A549 (cell line): ENCODE data around the gene NAV2. TPM values are rescaled to one million over a fixed set of nuclear protein-coding genes. Genes with fewer than 3 reads are reported as not detected.
A peak's percentile ranks its signal among the peaks of the same experiment; 100 is the strongest.

Experiments
- ATAC-seq, 2 experiments: fragments of 200-7000 bp in 1 of 2; fragments of >200 bp in 1 of 2; cut with Nextera tagmentation in 1 of 2; cut with Tn5 transposase in 1 of 2; 3 replicates each; pipeline versions ENCODE4 v1.8.0 to v1.9.1; 2018 to 2020; ENCODE audit warnings: mild to moderate bottlenecking in 1 of 2, moderate library complexity in 1 of 2
- CTCF ChIA-PET: fragments of 300-600 bp; sonication (Branson Sonifier 250); formaldehyde crosslinking; extraction: SDS; loops from one replicate; lab custom pipeline; 2021; ENCODE audit warnings: antibody characterized with exemption, inconsistent platforms; lab: Yijun Ruan, JAX
- POLR2A ChIA-PET: fragments of 350-600 bp; formaldehyde crosslinking; extraction: SDS; loops from one replicate; lab custom pipeline; 2021; ENCODE audit warnings: antibody characterized with exemption, inconsistent platforms; lab: Yijun Ruan, JAX
- DNase-seq, 2 experiments: peaks; one replicate each; pipeline versions ENCODE4 v3.0.0 to v3.0.0-alpha.2; 2011 to 2016; ENCODE audit warnings: low read depth in 1 of 2, low spot score in 1 of 2
- FAIRE-seq: peaks from 2 replicates; lab custom pipeline; 2011; peaks lifted over from hg19 to GRCh38; lab: Jason Lieb, UNC
- H3K27ac ChIP-seq, 2 experiments: fragments of >200 bp; sonication (Bioruptor Twin); formaldehyde crosslinking; 3 replicates each; pipeline ENCODE4 v1.5.1; 2016 to 2017
- H3K4me1 ChIP-seq: fragments of >200 bp; sonication (Bioruptor Twin); formaldehyde crosslinking; 3 replicates; pipeline ENCODE4 v1.6.1; 2016
- H3K4me2 ChIP-seq: fragments of >200 bp; sonication (Bioruptor Twin); formaldehyde crosslinking; 3 replicates; pipeline ENCODE4 v1.6.1; 2016
- H3K4me3 ChIP-seq: fragments of >200 bp; sonication (Bioruptor Twin); formaldehyde crosslinking; 3 replicates; pipeline ENCODE4 v1.5.1; 2016
- H3K9me3 ChIP-seq: fragments of >200 bp; sonication (Bioruptor Twin); formaldehyde crosslinking; 3 replicates; pipeline ENCODE4 v1.6.1; 2016
- CBX2 ChIP-seq: fragments of 200-600 bp; sonication (generic); IDR thresholded peaks from 2 replicates; pipeline ENCODE4 v1.6.1; 2016; ENCODE audit warnings: low read depth, mild to moderate bottlenecking, borderline replicate concordance
- CBX8 ChIP-seq: fragments of 200-600 bp; sonication (generic); IDR thresholded peaks from 2 replicates; pipeline ENCODE4 v1.6.1; 2016
- CEBPB ChIP-seq, 2 experiments: fragments of >200 bp in 1 of 2; sonication (Bioruptor Twin) in 1 of 2; formaldehyde crosslinking in 1 of 2; IDR thresholded peaks; 2 replicates each; pipeline ENCODE4 v1.6.1; 2012 to 2016
- E2F6 ChIP-seq: IDR thresholded peaks from 2 replicates; pipeline ENCODE4 v1.6.1; 2012; ENCODE audit warnings: low read depth, borderline replicate concordance
- EHMT2 ChIP-seq: fragments of 200-600 bp; sonication (generic); IDR thresholded peaks from 2 replicates; pipeline ENCODE4 v1.6.1; 2016; ENCODE audit warnings: antibody characterized with exemption, low read depth, mild to moderate bottlenecking, moderate library complexity
- EP300 ChIP-seq, 2 experiments: fragments of >200 bp; sonication (Bioruptor Twin); formaldehyde crosslinking; IDR thresholded peaks; 2 replicates in 1 of 2; 3 replicates in 1 of 2; pipeline ENCODE4 v1.6.1; 2016 to 2017
- GATA3 ChIP-seq: IDR thresholded peaks from 2 replicates; pipeline ENCODE4 v1.6.1; 2012; ENCODE audit warnings: borderline replicate concordance
- HDAC2 ChIP-seq: fragments of 200-600 bp; sonication (generic); IDR thresholded peaks from 2 replicates; pipeline ENCODE4 v1.6.1; 2016
- HOXB5 ChIP-seq: fragments of 250-450 bp; sonication (Bioruptor Pico); IDR thresholded peaks from 2 replicates; pipeline ENCODE4 v1.5.0; 2020; ENCODE audit warnings: mild to moderate bottlenecking, moderate library complexity
- JUN ChIP-seq, 2 experiments: fragments of >200 bp; sonication (Bioruptor Twin); formaldehyde crosslinking; IDR thresholded peaks; 2 replicates in 1 of 2; 3 replicates in 1 of 2; pipeline ENCODE4 v1.6.1; 2016 to 2017
- JUNB ChIP-seq: fragments of >200 bp; sonication (Bioruptor Twin); formaldehyde crosslinking; IDR thresholded peaks from 2 replicates; pipeline ENCODE4 v1.6.1; 2016
- MAFK ChIP-seq: fragments of 450-650 bp; IDR thresholded peaks from 2 replicates; pipeline ENCODE4 v1.6.1; 2014; ENCODE audit not compliant: partially characterized antibody
- NR3C1 ChIP-seq: fragments of >200 bp; sonication (Bioruptor Twin); formaldehyde crosslinking; IDR thresholded peaks from 3 replicates; pipeline ENCODE4 v1.6.1; 2017
- PHF8 ChIP-seq: fragments of 200-600 bp; sonication (generic); IDR thresholded peaks from 2 replicates; pipeline ENCODE4 v1.6.1; 2016; ENCODE audit warnings: low read depth, mild to moderate bottlenecking, antibody characterized with exemption, moderate library complexity, borderline replicate concordance
- POLR2A ChIP-seq: IDR thresholded peaks from 2 replicates; pipeline ENCODE4 v1.6.1; 2012; ENCODE audit warnings: mild to moderate bottlenecking, low read length
- RCOR1 ChIP-seq: fragments of 150-350 bp; IDR thresholded peaks from 2 replicates; pipeline ENCODE4 v1.6.1; 2014; ENCODE audit warnings: antibody characterized with exemption, low read length, low read depth
- RFX5 ChIP-seq: fragments of 450-650 bp; IDR thresholded peaks from 2 replicates; pipeline ENCODE4 v1.7.1; 2014; ENCODE audit warnings: antibody characterized with exemption, mild to moderate bottlenecking, moderate library complexity
- SREBF2 ChIP-seq: fragments of 450-650 bp; IDR thresholded peaks from 2 replicates; pipeline ENCODE4 v1.6.1; 2014; ENCODE audit warnings: mild to moderate bottlenecking, moderate library complexity
- USF2 ChIP-seq: fragments of 450-650 bp; IDR thresholded peaks from 2 replicates; pipeline ENCODE4 v1.6.1; 2014; ENCODE audit warnings: antibody characterized with exemption
- ZC3H11A ChIP-seq: fragments of 450-650 bp; IDR thresholded peaks from 2 replicates; pipeline ENCODE4 v1.6.1; 2014; ENCODE audit warnings: antibody characterized with exemption, mild to moderate bottlenecking
- ZFP36 ChIP-seq: fragments of 450-650 bp; IDR thresholded peaks from 2 replicates; pipeline ENCODE4 v1.6.1; 2014; ENCODE audit warnings: borderline replicate concordance; ENCODE audit not compliant: partially characterized antibody
- WGBS: methylation state at CpG from one replicate; pipeline ENCODE4 v1.1.6; 2017; ENCODE audit errors: missing lambda C conversion rate; 5-methylcytosine and 5-hydroxymethylcytosine counted together
- polyA plus RNA-seq, 4 experiments: library from polyadenylated mRNA; depleted of rRNA in 3 of 4; stranded (reverse); fragments of >200 nt; fragmentation: RNase III in 1 of 4; extraction: RNeasy Plus Mini Kit Qiagen cat#74134 plus additional on column Dnase treatment in 1 of 4; gene quantifications; 2 replicates in 3 of 4; 3 replicates in 1 of 4; pipeline ENCODE4 v1.2.3, GENCODE V29; 2011 to 2017
- TF ChIP-seq, protein P1 (sequence below): fragments of 150-350 bp; IDR thresholded peaks from 2 replicates; pipeline ENCODE4 v1.6.1; 2014; ENCODE audit warnings: low read depth, mild to moderate bottlenecking, low read length

Gene NAV2
- polyA plus RNA-seq, 2 of the 4 experiments (the other 2 are of a cell fraction): 4.9 to 19.8 TPM

- CTCF ChIA-PET: interaction anchor here (0.7 to 3.6 kb wide), 8 partner anchors 9 to 147 kb away, joined by 3 to 20 read pairs (median 6); no protein-coding TSS in a partner anchor
- peak in 1 of 2 experiments; percentile 31; a peak in 1 of 6 replicates for ATAC-seq
- H3K9me3 ChIP-seq: no peaks in the 10 kb centered on the region
- peak overlapping the region; percentile 91 to 99 for H3K27ac ChIP-seq
- H3K4me1 ChIP-seq: peaks cover 73% of the 10 kb centered on the region
- DNase-seq: peak in 1 of 2 experiments; percentile 27
- WGBS: 69% methylated on average over 8 of the region's 8 CpGs
- POLR2A ChIA-PET: interaction anchor here (1.3 kb wide), 1 partner anchor 14 kb away, joined by 3 read pairs; no protein-coding TSS in a partner anchor
- TF ChIP-seq, protein P1, sequence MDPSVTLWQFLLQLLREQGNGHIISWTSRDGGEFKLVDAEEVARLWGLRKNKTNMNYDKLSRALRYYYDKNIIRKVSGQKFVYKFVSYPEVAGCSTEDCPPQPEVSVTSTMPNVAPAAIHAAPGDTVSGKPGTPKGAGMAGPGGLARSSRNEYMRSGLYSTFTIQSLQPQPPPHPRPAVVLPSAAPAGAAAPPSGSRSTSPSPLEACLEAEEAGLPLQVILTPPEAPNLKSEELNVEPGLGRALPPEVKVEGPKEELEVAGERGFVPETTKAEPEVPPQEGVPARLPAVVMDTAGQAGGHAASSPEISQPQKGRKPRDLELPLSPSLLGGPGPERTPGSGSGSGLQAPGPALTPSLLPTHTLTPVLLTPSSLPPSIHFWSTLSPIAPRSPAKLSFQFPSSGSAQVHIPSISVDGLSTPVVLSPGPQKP: no peak
- TF ChIP-seq HDAC2: no peak
- TF ChIP-seq HOXB5 (CRISPR knock-in tag): no peak
- TF ChIP-seq JUNB: no peak
- TF ChIP-seq ZC3H11A: no peak
- no peak for TF ChIP-seq PHF8
- TF ChIP-seq JUN (IDR thresholded peaks at IDR 0.05): no peak
- no peak for TF ChIP-seq CBX2
- TF ChIP-seq POLR2A: no peak
- TF ChIP-seq NR3C1: no peak
- TF ChIP-seq RCOR1: no peak
- no peak for TF ChIP-seq CBX8
- no peak for TF ChIP-seq E2F6
- TF ChIP-seq EHMT2: no peak
- TF ChIP-seq CEBPB (IDR thresholded peaks at IDR 0.05): no peak
- H3K4me2 ChIP-seq: peak overlapping the region; percentile 30
- no peak for FAIRE-seq
- H3K4me3 ChIP-seq: no peak overlapping the region
Measured at GRCh38 chr11:19980957-19981669, 268.5 kb downstream of the NAV2 start.

- H3K4me2 ChIP-seq: no peak overlapping the region
- no peak overlapping the region for H3K4me3 ChIP-seq
- 70% methylated on average over 5 of the region's 5 CpGs for WGBS
- ATAC-seq: no peak
- CTCF ChIA-PET: interaction anchor here (0.8 to 3.6 kb wide), 5 partner anchors 9 to 145 kb away, joined by 3 to 13 read pairs (median 5); no protein-coding TSS in a partner anchor
- TF ChIP-seq MAFK: no peak
- no peak for TF ChIP-seq RFX5
- no peak for TF ChIP-seq EHMT2
- no peak for TF ChIP-seq EP300 (IDR thresholded peaks at IDR 0.05)
- TF ChIP-seq USF2: no peak
- no peak for TF ChIP-seq SREBF2
- TF ChIP-seq ZFP36: no peak
- no peak for TF ChIP-seq GATA3
- H3K4me1 ChIP-seq: peaks cover 65% of the 10 kb centered on the region
- no peak for DNase-seq
- POLR2A ChIA-PET: no interaction called here
- FAIRE-seq: no peak
- H3K27ac ChIP-seq: peak overlapping the region; percentile 71 to 99
- H3K9me3 ChIP-seq: no peaks in the 10 kb centered on the region
Measured at GRCh38 chr11:19982774-19983495, 270.3 kb downstream of the NAV2 start.
